ENCODE data around the gene TRERF1.

The TRERF1 gene

GRCh38 chr6:42179261-42179944, 272.3 kb downstream of the TRERF1 start:
- no peak for DNase-seq

- peak in 1 of 2 donors; percentile 18 for DNase-seq
These were observed 274.0 kb downstream of the TRERF1 start for GRCh38 chr6:42177514-42178364.

GRCh38 chr6:42176981-42177380, 274.7 kb downstream of the TRERF1 start:
- DNase-seq = no peak

- no peak for DNase-seq
These were observed 275.9 kb downstream of the TRERF1 start for GRCh38 chr6:42175860-42176259.
